Urothelium cell line (cell line): ENCODE data around the gene TULP4.
"Not testable (repeated sequence)": the region's sequence is repeated elsewhere in the genome, so short reads cannot be mapped to it uniquely, and the experiment has no call there.

Experiments
- DNase-seq: peaks from one replicate; pipeline ENCODE4 v3.0.0; 2011; ENCODE audit warnings: low spot score, mixed read lengths
- FAIRE-seq: peaks from 2 replicates; lab custom pipeline; 2011; peaks lifted over from hg19 to GRCh38; lab: Jason Lieb, UNC

TULP4 gene

GRCh38 chr6:158517038-158517437 is 204.8 kb downstream of the TULP4 start:
- DNase-seq (no peak), FAIRE-seq (no peak)

- FAIRE-seq (no peak), DNase-seq (no peak)
These were observed 205.3 kb downstream of the TULP4 start for GRCh38 chr6:158517581-158517980.

DNA sequence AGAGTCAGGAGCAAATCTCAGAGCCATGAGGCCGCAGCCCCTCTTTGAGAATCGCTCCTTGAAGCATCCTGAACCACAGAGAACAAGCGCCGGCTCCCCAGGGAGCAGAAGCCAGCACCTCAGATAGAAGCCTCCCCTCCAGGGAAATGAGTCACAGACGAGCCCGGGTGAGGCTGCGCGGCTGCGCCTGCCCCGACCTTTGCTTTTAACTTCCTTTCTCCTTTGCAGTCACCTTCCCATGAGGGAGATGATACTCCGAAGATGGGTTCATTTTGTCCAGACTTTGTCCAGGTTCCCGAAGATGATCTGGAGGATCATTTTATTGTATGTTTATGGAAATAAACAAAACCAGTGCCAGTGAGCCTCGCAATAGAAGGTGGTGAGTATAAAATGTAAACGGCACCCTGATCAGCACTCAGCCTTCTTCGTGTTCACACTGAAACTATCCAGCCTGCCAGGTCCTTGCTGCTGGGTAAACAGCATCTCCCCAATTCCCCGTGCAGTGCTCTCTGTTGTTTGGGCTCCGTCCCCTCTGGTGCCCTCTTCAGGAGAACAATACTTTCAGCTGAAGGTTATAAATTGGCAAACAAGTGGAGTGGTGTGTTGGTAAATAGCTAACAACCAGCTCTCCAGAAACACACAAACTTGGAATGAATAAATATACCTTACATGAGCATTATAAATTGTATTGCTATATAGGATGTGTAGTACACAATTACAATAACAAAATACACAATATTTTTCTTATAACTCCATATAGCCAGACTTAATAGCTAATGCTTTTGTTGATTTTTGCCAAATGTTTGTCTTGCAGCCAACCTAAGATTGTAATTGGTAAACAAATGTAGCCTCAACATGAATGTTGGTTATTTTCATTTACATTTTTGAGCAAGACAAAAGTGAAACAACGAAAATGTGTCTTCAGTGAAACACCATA is 206.2 kb downstream of the TULP4 start:
- DNase-seq (peak; percentile 82), FAIRE-seq (no peak)

DNA sequence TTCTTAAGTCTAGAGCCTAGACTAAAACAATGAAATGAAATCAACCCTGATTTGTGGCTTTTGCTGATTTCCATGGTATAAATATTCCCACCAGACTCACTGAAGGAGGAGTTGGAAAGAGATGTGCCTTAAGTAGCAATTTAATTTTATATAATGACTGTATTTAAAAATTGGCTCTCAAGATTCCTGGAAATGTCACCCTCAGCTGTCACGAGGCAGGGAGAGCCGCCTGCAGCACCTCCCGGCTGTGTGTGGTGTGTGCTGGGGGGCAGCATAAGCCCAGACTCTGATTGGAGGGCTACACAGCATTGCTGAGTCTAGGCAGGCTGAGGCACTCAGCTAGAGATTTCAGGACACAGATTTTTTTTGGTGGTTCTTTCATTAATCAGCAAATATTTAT is 207.0 kb downstream of the TULP4 start:
- FAIRE-seq (no peak), DNase-seq (no peak)

DNA sequence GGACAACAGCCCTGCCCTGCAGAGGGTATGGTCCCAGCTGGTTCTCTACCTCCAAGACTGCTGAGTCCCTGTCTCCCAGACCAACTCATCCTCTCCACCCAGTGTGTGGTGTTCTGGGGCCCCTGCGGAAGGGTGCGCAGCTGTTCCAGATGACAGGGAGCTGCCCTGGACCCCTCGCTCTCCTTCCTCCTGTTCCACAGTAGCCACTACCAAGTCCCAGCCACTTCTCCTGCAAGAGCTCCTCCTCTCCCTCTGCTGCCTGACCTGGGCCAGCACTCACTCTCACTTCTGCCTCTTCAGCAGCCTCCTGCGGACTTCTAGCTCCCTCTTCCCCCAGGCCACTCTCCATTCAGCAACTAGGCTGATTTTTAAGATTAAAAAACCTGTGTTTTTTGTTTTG is 207.5 kb downstream of the TULP4 start:
- FAIRE-seq (no peak), DNase-seq (no peak)

GRCh38 chr6:158520975-158521374 is 208.7 kb downstream of the TULP4 start:
- not testable (repeated sequence) for FAIRE-seq, DNase-seq

DNA sequence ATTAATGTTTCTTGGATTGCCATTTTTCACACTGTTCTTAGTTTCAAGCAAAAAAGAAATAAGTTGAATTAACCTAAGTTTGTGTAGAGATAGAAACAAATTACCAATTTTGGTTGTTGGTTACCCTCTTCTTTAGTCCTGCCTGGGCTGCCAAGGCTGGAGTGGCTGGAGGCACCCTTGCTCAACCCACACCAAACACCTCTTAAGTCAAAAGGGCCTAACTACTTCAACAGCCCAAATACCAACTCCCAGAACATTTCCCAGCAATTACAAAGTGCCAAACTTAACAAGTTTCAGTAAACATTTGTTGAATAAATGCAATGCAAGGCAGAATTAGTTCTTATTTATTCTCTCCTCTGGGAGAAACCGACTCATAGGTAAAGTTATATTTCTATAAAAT is 209.5 kb downstream of the TULP4 start:
- no peak for FAIRE-seq
- no peak for DNase-seq

GRCh38 chr6:158522616-158523015 is 210.4 kb downstream of the TULP4 start:
- DNase-seq (no peak), FAIRE-seq (no peak)

GRCh38 chr6:158524311-158524710 is 212.0 kb downstream of the TULP4 start:
- DNase-seq (no peak), FAIRE-seq (no peak)

DNA sequence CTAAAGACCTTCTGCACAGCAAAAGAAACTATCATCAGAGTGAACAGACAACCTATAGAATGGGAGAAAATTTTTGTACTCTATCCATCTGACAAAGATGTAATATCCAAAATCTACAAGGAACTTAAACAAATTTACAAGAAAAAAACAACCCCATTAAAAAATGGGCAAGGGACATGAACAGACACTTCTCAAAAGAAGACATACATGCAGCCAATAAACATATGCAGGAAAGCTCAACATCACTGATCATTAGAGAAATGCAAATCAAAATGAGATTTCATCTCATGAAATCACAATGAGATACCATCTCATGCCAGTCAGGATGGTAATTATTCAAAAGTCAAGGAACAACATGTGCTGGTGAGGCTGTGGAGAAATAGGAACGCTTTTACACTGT is 215.6 kb downstream of the TULP4 start:
- not testable (repeated sequence) for DNase-seq, FAIRE-seq

DNA sequence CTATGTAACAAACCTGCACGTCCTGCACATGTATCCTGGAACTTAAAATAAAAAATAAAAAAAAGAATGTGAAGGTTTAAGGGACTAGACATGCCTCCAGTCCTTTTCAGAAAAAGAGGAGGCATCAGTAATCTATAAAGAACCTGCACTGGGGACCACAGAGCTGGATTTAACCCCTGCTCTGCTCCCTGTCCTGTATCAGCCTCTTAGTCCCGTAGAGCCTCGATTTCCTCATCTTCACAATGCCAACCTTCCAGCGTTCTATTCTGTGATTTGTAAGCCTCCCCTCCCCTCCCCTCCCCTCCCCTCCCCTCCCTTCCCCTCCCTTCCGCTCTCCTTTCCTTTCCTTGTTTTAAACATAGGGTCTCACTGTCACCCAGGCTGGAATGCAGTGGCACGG is 216.6 kb downstream of the TULP4 start:
- FAIRE-seq (no peak), DNase-seq (no peak)

DNA sequence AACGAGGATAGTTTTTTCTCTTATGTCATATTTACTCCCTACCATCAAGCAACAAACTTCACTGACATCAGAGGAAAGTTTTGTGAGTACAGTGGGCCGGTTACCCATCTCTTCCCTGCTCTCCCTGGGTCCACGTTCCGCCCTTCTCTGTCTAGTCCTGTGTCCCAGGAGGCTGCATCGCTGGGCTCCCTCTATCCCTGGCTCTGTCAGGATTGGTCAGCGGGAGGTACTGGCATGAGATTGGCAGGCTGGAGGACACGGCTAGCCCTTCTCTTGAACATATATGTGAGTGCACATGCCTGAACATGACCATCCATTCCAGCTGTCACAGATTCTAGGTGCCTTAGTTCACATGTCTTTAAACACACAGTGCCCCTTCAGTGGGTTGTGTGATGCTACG is 217.4 kb downstream of the TULP4 start:
- no peak for FAIRE-seq
- DNase-seq, result no peak

DNA sequence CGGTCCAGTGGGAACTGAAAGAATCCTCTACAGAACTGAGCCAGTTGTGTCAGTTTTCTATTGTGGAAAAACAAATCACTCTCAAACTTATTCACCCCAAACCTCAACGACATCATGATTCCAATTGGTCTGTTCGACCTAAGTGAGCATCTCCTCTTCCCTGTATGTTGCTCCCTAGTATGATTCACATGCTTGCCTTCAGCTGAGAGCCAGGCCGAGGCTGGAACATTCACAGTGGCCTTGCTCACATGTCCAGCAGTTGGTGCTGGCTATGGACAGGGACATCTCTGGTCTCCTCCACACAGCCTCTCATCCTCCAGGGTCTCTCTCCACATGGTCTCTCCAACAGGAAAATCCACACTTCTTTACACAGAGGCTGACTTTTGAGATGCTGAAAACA is 219.3 kb downstream of the TULP4 start:
- DNase-seq, result no peak
- FAIRE-seq, result no peak

DNA sequence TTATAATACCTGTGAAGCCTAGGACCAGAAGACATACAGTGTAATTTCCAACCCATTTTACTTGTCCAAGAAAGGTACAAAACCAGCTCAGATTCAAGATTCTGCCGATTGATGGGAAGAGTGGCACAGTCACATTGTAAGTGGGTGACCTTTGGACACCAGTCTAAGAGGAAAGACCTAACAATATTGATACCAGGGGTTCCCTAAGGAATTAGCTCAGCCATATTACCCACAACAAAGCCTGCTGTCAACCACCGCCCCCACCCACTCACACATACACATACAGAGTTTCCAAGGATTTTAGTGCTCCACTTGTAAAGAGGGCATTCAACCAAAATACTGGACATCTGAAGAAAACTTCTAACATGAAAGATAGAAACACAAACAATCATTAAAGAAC is 219.7 kb downstream of the TULP4 start:
- FAIRE-seq, result no peak
- no peak for DNase-seq

DNA sequence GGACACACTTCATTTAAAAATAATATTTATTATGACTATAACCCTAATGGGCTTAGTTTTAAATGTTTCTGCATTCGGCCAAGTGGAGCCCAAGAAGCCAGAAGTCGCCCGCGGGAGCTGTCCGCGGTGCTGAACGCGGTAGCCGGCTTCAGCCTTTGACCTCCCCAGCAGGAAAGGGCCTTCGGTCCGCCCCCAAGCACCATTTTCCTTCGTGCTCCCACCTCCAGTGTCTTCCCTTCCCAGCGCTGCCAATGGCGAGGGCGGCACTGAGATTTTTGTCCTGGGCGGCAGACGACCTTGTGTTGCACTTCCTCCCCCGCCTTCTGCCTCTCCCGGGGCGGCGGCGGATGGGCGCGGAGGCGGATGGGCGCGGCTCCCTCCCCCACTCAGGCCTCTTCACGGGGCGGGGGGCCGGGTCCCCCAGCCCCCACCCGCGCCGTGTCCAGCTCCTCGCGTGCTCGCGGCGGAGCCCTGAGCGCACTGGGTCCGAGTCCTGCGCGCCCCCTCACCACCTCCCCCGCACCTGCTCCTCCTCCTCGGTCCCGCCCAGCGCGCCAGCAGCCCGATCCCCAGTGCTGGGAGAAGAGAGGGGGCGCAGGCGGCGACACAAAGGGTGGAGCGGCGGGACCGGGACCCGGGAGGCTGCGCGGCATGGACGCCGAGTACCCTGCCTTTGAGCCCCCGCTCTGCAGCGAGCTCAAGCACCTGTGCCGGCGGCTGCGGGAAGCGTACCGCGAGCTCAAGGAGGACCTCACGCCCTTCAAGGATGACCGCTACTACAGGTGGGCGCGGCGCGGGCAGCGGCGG is 224.0 kb downstream of the TULP4 start:
- DNase-seq (peak; percentile 89), FAIRE-seq (no peak)

DNA sequence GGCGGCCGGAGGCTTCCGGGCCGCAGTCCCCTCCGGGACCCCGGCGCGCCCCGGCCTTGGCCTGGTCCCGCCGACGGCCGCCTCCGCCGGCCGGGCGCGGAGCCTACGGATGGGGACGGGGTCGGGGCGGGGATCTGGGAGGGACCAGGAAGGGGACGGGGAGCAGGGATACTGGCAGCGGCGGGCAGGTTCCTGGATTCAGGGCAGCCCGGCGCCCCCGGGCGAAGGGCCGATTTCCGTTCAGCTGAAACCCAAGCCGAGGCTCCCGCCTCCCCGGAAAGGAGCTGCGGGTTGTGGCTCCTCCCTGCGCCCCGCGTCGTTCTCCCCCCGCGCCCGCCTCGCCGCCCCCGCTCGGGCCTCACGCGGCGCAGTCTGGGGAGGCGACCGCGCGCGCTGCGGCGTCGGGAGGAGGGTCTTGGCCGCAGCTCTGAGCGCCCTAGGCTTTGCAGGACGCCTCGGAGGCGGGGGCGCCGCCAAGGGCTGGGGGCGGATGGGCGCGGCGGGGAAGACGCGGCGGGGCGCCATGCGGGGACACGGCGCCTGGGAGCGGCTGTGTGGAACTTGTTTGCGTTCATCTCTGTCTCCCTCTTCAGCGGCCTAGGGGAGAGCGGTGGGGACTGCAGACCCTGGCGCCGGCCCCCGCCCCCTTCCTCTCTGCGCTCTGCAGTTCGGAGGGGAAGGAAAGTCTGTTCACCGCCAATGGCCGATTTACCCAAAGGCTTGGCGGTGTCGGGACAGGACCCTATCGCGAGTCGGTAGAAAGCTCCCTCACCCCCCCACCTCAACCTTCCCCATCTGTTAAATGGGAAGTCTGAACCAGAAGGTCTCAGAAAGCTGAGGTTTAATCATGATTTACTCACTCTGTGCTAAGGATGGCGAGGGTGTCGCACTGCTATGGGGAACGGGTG is 224.9 kb downstream of the TULP4 start:
- no peak for FAIRE-seq
- peak; percentile 58 for DNase-seq

GRCh38 chr6:158538741-158539140 is 226.5 kb downstream of the TULP4 start:
- FAIRE-seq (no peak), DNase-seq (no peak)

GRCh38 chr6:158539413-158539812 is 227.1 kb downstream of the TULP4 start:
- DNase-seq (no peak), FAIRE-seq (no peak)

GRCh38 chr6:158539881-158540280 is 227.6 kb downstream of the TULP4 start:
- DNase-seq (no peak), FAIRE-seq (no peak)

DNA sequence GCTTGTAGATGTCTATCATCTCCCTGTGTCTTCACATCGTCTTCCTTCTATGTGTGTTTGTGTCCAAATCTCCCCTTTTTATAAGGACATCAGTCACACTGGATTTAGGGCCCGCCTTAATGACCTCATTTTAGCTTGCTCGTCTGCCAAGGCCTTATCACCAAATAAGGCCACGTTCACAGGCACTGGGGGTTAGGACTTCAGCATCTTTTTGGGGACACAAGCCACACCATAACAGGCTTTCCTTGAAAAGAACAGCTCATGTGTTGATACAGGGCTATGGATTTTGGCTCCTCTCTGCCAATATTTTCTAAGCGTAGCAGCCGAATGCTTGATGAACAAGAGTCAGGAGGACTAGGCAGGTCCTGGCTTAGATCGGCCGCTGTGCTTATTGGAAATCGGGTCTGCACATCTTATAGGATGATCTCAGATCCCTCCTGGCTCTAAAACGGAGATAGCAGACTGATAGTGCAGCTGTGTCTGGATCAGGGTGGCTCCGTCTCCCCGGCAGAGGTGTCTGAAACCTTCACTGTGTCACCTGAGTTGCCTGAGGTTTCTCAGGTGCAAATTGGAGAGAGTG is 231.4 kb downstream of the TULP4 start:
- DNase-seq (no peak), FAIRE-seq (no peak)
